Colonic mucosa (tissue), 4 donors: ENCODE data around the gene TBPL1. TPM values are rescaled to one million over a fixed set of nuclear protein-coding genes. Genes with fewer than 3 reads are reported as not detected.

Source experiments
- DNase-seq: peaks from one replicate; pipeline ENCODE4 v3.0.0-alpha.2; 2020
- H3K27ac ChIP-seq: fragments of 200-600 bp; one replicate; pipeline ENCODE4 v1.8.0; 2021
- H3K27me3 ChIP-seq: fragments of 200-600 bp; one replicate; pipeline ENCODE4 v1.8.0; 2021
- H3K36me3 ChIP-seq: fragments of 200-600 bp; one replicate; pipeline ENCODE4 v1.8.0; 2021
- H3K4me1 ChIP-seq: fragments of 200-600 bp; one replicate; pipeline ENCODE4 v1.8.0; 2021; ENCODE audit warnings: mild to moderate bottlenecking
- H3K4me3 ChIP-seq: fragments of 200-600 bp; one replicate; pipeline ENCODE4 v1.8.0; 2021
- H3K9ac ChIP-seq, 2 donors: one replicate each; pipeline ENCODE4 v1.7.0; 2013; ENCODE audit warnings: control low read depth in 2 of 2, low read depth in 2 of 2, low read length in 2 of 2
- H3K9me3 ChIP-seq: fragments of 200-600 bp; one replicate; pipeline ENCODE4 v1.8.0; 2021
- CTCF ChIP-seq: fragments of 200-600 bp; IDR thresholded peaks from one replicate; pipeline ENCODE4 v1.8.0; 2022; ENCODE audit warnings: antibody characterized with exemption, mild to moderate bottlenecking
- intact Hi-C: fragments of 100-400 bp; cut with DNase I; formaldehyde crosslinking; loops from one replicate; pipeline ENCODE4 v1.14.1; 2022
- total RNA-seq, 2 donors: library from RNA; stranded (reverse); fragmentation: NEBNext Ultra II Directional in 1 of 2; extraction: Animal tissue kit (Norgen Biotek cat#: 25700) in 1 of 2; gene quantifications; one replicate each; pipeline ENCODE4 v1.2.1, GENCODE V29; 2021
- donor health status: healthy.
- donor health status: DM: no; HTN: no; CAD: no.
- donor health status: DM: no; HTN: no; CAD: no.

The TBPL1 gene
- total RNA-seq, 2 donors from 2014 or later: 28.1 to 29.0 TPM

GRCh38 chr6:134014588-134015137 lies 61.6 kb downstream of the TBPL1 start:
- no peak overlapping the region for H3K9ac ChIP-seq
- no peaks in the 10 kb centered on the region for H3K4me1 ChIP-seq
- no peak overlapping the region for H3K27ac ChIP-seq
- intact Hi-C loops: no loop called here
- no peak for DNase-seq
- H3K9me3 ChIP-seq: no peaks in the 10 kb centered on the region
- H3K4me3 ChIP-seq: no peak overlapping the region
- H3K27me3 ChIP-seq: no peaks in the 10 kb centered on the region
- no peak for TF ChIP-seq CTCF
- no peaks in the 10 kb centered on the region for H3K36me3 ChIP-seq

- no peaks in the 10 kb centered on the region for H3K4me1 ChIP-seq
- H3K4me3 ChIP-seq: no peak overlapping the region
- no peaks in the 10 kb centered on the region for H3K9me3 ChIP-seq
- H3K27me3 ChIP-seq: no peaks in the 10 kb centered on the region
- DNase-seq: no peak
- no peak overlapping the region for H3K9ac ChIP-seq
- TF ChIP-seq CTCF: no peak
- intact Hi-C loops: no loop called here
- H3K36me3 ChIP-seq: no peaks in the 10 kb centered on the region
- no peak overlapping the region for H3K27ac ChIP-seq
Measured at GRCh38 chr6:134015719-134016557, 62.9 kb downstream of the TBPL1 start.

GRCh38 chr6:134016558-134016814 lies 63.5 kb downstream of the TBPL1 start:
- Histone ChIP-seq H3K36me3 (no peaks in the 10 kb centered on the region), H3K4me3 (no peak overlapping the region), H3K9ac (no peak overlapping the region), H3K27me3 (no peaks in the 10 kb centered on the region), H3K9me3 (no peaks in the 10 kb centered on the region), H3K27ac (no peak overlapping the region), H3K4me1 (no peaks in the 10 kb centered on the region)
- intact Hi-C loops: no loop called here
- no peak for TF ChIP-seq CTCF
- DNase-seq: no peak

- Histone ChIP-seq H3K9ac (no peak overlapping the region), H3K27me3 (no peaks in the 10 kb centered on the region), H3K27ac (no peak overlapping the region), H3K4me1 (no peaks in the 10 kb centered on the region), H3K36me3 (no peaks in the 10 kb centered on the region), H3K4me3 (no peak overlapping the region), H3K9me3 (no peaks in the 10 kb centered on the region)
- no peak for TF ChIP-seq CTCF
- intact Hi-C loops: no loop called here
- no peak for DNase-seq
Measured at GRCh38 chr6:134020071-134020470, 67.0 kb downstream of the TBPL1 start.

GRCh38 chr6:134020543-134020942 lies 67.5 kb downstream of the TBPL1 start:
- intact Hi-C loops: no loop called here
- H3K36me3 ChIP-seq: no peaks in the 10 kb centered on the region
- no peak for DNase-seq
- H3K9ac ChIP-seq: no peak overlapping the region
- no peaks in the 10 kb centered on the region for H3K9me3 ChIP-seq
- H3K27me3 ChIP-seq: no peaks in the 10 kb centered on the region
- H3K4me1 ChIP-seq: no peaks in the 10 kb centered on the region
- no peak overlapping the region for H3K27ac ChIP-seq
- no peak for TF ChIP-seq CTCF
- no peak overlapping the region for H3K4me3 ChIP-seq
